GM12878 (cell line): ENCODE results near the gene IGF1R. TPM values are rescaled to one million over a fixed set of nuclear protein-coding genes. Genes with fewer than 3 reads are reported as not detected.

Experiments
- ATAC-seq: fragments of 200-7000 bp; cut with Tn5 transposase; 3 replicates; pipeline ENCODE4 v1.9.1; 2020; ENCODE audit warnings: mild to moderate bottlenecking, moderate library complexity
- BruUV-seq: library from RNA; stranded (reverse); fragments of 400-500 nt; replicated peaks from 2 replicates; lab custom pipeline; 2021; lab: Mats Ljungman, UMichigan
- CTCF ChIA-PET: fragments of 300-600 bp; sonication (Branson Sonifier 250); formaldehyde crosslinking; extraction: SDS; loops from one replicate; lab custom pipeline; 2021; ENCODE audit warnings: inconsistent platforms; lab: Yijun Ruan, JAX
- POLR2A ChIA-PET: fragments of 350-600 bp; formaldehyde crosslinking; extraction: SDS; loops from one replicate; lab custom pipeline; 2021; ENCODE audit warnings: inconsistent platforms; lab: Charles Lee
- RAD21 ChIA-PET: fragments of 300-600 bp; sonication (Branson Sonifier 250); formaldehyde crosslinking; loops from one replicate; lab custom pipeline; 2023; ENCODE audit warnings: antibody characterized with exemption; ENCODE audit not compliant: unreplicated experiment; lab: Charles Lee
- SMC1A ChIA-PET: fragments of 300-600 bp; sonication (Branson Sonifier 250); formaldehyde crosslinking; loops from one replicate; lab custom pipeline; 2023; ENCODE audit not compliant: unreplicated experiment, uncharacterized antibody; lab: Charles Lee
- DNase-seq: peaks from one replicate; pipeline ENCODE4 v3.0.0-alpha.2; 2011; ENCODE audit warnings: low read depth, low spot score
- FAIRE-seq: peaks from 3 replicates; lab custom pipeline; 2011; peaks lifted over from hg19 to GRCh38; lab: Jason Lieb, UNC
- H2AFZ ChIP-seq: 2 replicates; pipeline ENCODE4 v1.6.0; 2011; ENCODE audit warnings: low read depth, low read length, control low read depth; ENCODE audit not compliant: control insufficient read depth
- H3K27ac ChIP-seq: 2 replicates; pipeline ENCODE4 v1.5.1; 2011; ENCODE audit warnings: control low read depth; ENCODE audit not compliant: control insufficient read depth, insufficient read depth
- H3K27me3 ChIP-seq, 2 experiments: replicated peaks in 1 of 2; 2 replicates each; pipeline versions ENCODE4 v1.6.0 to v1.6.1; 2011; ENCODE audit warnings: low read length in 1 of 2; ENCODE audit not compliant: control insufficient read depth in 2 of 2, insufficient read depth in 2 of 2
- H3K36me3 ChIP-seq, 2 experiments: 2 replicates each; pipeline ENCODE4 v1.5.1; 2011; ENCODE audit warnings: low read length in 1 of 2; ENCODE audit not compliant: control insufficient read depth in 2 of 2, insufficient read depth in 2 of 2
- H3K4me1 ChIP-seq: 2 replicates; pipeline ENCODE4 v1.6.1; 2011; ENCODE audit warnings: mild to moderate bottlenecking, low read length, moderate library complexity, mixed read lengths; ENCODE audit not compliant: control insufficient read depth, insufficient read depth
- H3K4me2 ChIP-seq: 2 replicates; pipeline ENCODE4 v1.6.0; 2011; ENCODE audit warnings: control low read depth; ENCODE audit not compliant: control insufficient read depth, insufficient read depth
- H3K4me3 ChIP-seq: fragments of 200-600 bp; sonication (generic); 2 replicates; pipeline ENCODE4 v1.5.1; 2016
- H3K79me2 ChIP-seq: 2 replicates; pipeline ENCODE4 v1.6.0; 2011; ENCODE audit warnings: low read length; ENCODE audit not compliant: control insufficient read depth, insufficient read depth
- H3K9ac ChIP-seq: 2 replicates; pipeline ENCODE4 v1.8.0; 2011; ENCODE audit warnings: low read length, control low read depth, mixed read lengths; ENCODE audit not compliant: control insufficient read depth, insufficient read depth
- H3K9me3 ChIP-seq: replicated peaks from 3 replicates; pipeline ENCODE4 v1.5.1; 2011; ENCODE audit warnings: mild to moderate bottlenecking, low read length; ENCODE audit not compliant: control insufficient read depth, insufficient read depth
- H4K20me1 ChIP-seq: 2 replicates; pipeline ENCODE4 v1.6.0; 2011; ENCODE audit not compliant: control insufficient read depth, insufficient read depth
- CBX3 ChIP-seq: fragments of 200-600 bp; sonication (generic); IDR thresholded peaks from 2 replicates; pipeline ENCODE4 v1.6.1; 2016; ENCODE audit warnings: low read depth, borderline replicate concordance
- FOS ChIP-seq: IDR thresholded peaks from 3 replicates; pipeline ENCODE4 v1.6.1; 2011; ENCODE audit warnings: borderline replicate concordance; ENCODE audit not compliant: insufficient read length; ENCODE audit errors: extremely low read depth
- KDM1A ChIP-seq: fragments of 200-600 bp; sonication (generic); IDR thresholded peaks from 2 replicates; pipeline ENCODE4 v1.6.1; 2016; ENCODE audit warnings: borderline replicate concordance
- NBN ChIP-seq: fragments of 450-650 bp; IDR thresholded peaks from 2 replicates; pipeline ENCODE4 v1.6.1; 2016
- NFIC ChIP-seq: IDR thresholded peaks from 2 replicates; pipeline ENCODE4 v1.6.1; 2012; ENCODE audit warnings: low read depth, mild to moderate bottlenecking, inconsistent platforms, low read length, moderate library complexity
- RELA ChIP-seq: fragments of 450-650 bp; IDR thresholded peaks from 2 replicates; pipeline ENCODE4 v1.8.0; 2014; ENCODE audit warnings: borderline replicate concordance; ENCODE audit not compliant: partially characterized antibody
- SREBF1 ChIP-seq: IDR thresholded peaks from 2 replicates; pipeline ENCODE4 v1.6.1; 2012; ENCODE audit warnings: mild to moderate bottlenecking, low read length
- WGBS: methylation state at CpG from one replicate; pipeline ENCODE4 v1.1.6; 2016; ENCODE audit warnings: low lambda C conversion rate; ENCODE audit not compliant: insufficient replicate concordance, insufficient coverage; ENCODE audit errors: missing lambda C conversion rate; 5-methylcytosine and 5-hydroxymethylcytosine counted together
- in situ Hi-C: fragments of 300-500 bp; cut with MboI; formaldehyde crosslinking; loops from 9 replicates; pipeline ENCODE4 v1.14.3; 2018; ENCODE audit warnings: mixed read lengths
- intact Hi-C: fragments of 100-400 bp; cut with micrococcal nuclease; formaldehyde crosslinking; loops from one replicate; pipeline ENCODE4 v1.14.2; 2022; ENCODE audit not compliant: unreplicated experiment
- polyA plus RNA-seq, 11 experiments: library from polyadenylated mRNA; depleted of rRNA in 4 of 11; unstranded in 6 of 11; stranded (reverse) in 5 of 11; fragments of >200 nt; fragmentation: Nextera tagmentation in 4 of 11; fragmentation: Illumina TruSeq in 1 of 11; extraction: Ambion mirVana in 4 of 11; extraction: Trizol in 1 of 11; gene quantifications; 1 replicate in 1 of 11; 2 replicates in 10 of 11; pipeline versions ENCODE4 v1.2.1 to v1.2.3, GENCODE V29; 2011 to 2016; ENCODE audit warnings: inconsistent platforms in 2 of 11, missing spikeins in 2 of 11, low read depth in 1 of 11
- total RNA-seq, 4 experiments: library from RNA; depleted of rRNA in 3 of 4; stranded (reverse); fragments of >200 nt in 3 of 4; fragmentation: Illumina TruSeq in 1 of 4; extraction: Trizol in 1 of 4; gene quantifications; 2 replicates each; pipeline versions ENCODE4 v1.2.1 to v1.2.3, GENCODE V29; 2013 to 2021
- TF ChIP-seq, protein P1 (sequence below): IDR thresholded peaks from 2 replicates; pipeline ENCODE4 v1.6.1; 2012; ENCODE audit warnings: low read depth, low read length, improper control_type of control experiment
- TF ChIP-seq, protein P2 (sequence below): fragments of 450-650 bp; IDR thresholded peaks from 2 replicates; pipeline ENCODE4 v1.6.1; 2016; ENCODE audit warnings: mild to moderate bottlenecking, moderate library complexity, borderline replicate concordance

Gene IGF1R
- total and polyA plus RNA-seq, 10 of the 15 experiments (the other 5 are each of a cell fraction or from before 2014, with no cell fraction given) = 0.03 to 2.7 (median 0.66) TPM

DNA sequence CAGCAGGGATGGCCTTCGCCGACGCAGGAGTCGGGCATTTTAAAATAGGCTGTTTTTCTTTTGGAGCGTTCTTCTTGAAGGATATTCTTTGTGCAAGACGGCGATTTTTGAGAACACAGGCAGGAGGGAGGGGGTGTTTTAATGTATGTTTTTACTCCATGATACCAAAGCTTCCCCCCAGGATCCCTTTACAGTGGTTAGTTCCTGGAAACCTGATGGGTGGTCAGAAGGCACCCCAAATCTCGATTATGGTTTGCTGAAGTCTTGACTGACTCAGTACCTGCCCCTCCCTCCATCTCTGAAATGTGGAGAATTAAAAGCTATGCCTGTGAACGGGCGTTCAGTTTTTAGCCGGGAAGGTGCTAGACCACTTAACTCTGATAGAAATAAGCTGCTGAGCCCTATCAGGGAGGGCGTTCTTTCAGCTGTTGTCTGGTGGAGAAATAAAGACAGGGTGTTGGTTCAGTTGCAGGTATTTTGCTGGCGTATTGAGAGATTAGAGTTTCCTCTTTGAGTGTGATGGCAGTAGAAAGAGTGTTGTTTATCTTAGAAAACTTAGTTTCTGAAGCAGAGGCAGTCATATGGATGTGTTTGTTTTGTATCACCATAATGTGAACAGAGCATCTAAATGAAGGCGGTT is 3.4 kb downstream of the IGF1R start:
- ATAC-seq (no peak), DNase-seq (no peak), FAIRE-seq (no peak)
- no peaks in the 10 kb centered on the region; the same call in 2 of the 3 replicates for H3K9me3 ChIP-seq
- CTCF ChIA-PET = interaction anchor here (1.2 kb wide), 1 partner anchor 9 kb away, joined by 4 read pairs; no protein-coding TSS in a partner anchor
- H3K36me3 ChIP-seq = no peaks in the 10 kb centered on the region
- H3K4me2 ChIP-seq = 0 out of 2 replicates have a peak overlapping the region, but pooled peaks have one; percentile 38
- SMC1A ChIA-PET = no interaction called here
- H3K79me2 ChIP-seq = no peaks in the 10 kb centered on the region
- H2AFZ ChIP-seq = no peak overlapping the region
- H3K27me3 ChIP-seq = peaks cover 14 to 26% of the 10 kb centered on the region in 2 experiments
- H3K9ac ChIP-seq = no peak overlapping the region
- in situ Hi-C loops (loop anchor here (10.0 kb wide), 2 partner anchors 207 to 423 kb away; no protein-coding TSS in a partner anchor), intact Hi-C loops (no loop called here)
- H3K4me1 ChIP-seq = no peaks in the 10 kb centered on the region; the same call in 1 of the 2 replicates
- H3K27ac ChIP-seq = no peak overlapping the region
- RAD21 ChIA-PET = no interaction called here
- 0 out of 2 replicates have a peak overlapping the region, but pooled peaks have one; percentile 21 for H3K4me3 ChIP-seq
- 29% methylated on average over 14 of the region's 14 CpGs for WGBS
- TF ChIP-seq FOS = no peak
- no peak for TF ChIP-seq RELA
- TF ChIP-seq, protein P1, sequence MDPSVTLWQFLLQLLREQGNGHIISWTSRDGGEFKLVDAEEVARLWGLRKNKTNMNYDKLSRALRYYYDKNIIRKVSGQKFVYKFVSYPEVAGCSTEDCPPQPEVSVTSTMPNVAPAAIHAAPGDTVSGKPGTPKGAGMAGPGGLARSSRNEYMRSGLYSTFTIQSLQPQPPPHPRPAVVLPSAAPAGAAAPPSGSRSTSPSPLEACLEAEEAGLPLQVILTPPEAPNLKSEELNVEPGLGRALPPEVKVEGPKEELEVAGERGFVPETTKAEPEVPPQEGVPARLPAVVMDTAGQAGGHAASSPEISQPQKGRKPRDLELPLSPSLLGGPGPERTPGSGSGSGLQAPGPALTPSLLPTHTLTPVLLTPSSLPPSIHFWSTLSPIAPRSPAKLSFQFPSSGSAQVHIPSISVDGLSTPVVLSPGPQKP = no peak
- BruUV-seq = no TSS peak
- H4K20me1 ChIP-seq = no peaks in the 10 kb centered on the region
- POLR2A ChIA-PET = no interaction called here

DNA sequence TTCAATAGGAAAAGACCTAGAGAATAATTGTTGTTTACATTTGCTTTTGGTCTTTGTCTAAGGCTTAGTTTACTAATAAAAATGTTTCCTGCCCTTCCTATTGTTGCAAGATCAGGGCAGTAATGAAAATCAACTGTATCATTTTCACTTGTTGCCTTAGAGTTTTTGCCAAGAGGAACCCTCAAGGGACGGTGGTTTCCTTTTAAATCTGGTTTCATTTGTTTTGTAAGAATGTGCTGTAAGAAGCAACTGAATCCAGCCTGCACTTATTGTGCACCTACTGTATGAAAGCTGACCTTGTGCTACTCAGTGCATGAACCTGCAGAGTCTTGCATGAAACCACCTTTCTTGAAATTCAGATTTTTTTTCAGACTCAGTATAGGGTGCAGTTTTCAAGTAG is 5.3 kb downstream of the IGF1R start:
- no TSS peak for BruUV-seq
- CTCF ChIA-PET = no interaction called here
- Histone ChIP-seq H3K36me3 (no peaks in the 10 kb centered on the region), H3K9ac (no peak overlapping the region), H3K79me2 (no peaks in the 10 kb centered on the region), H3K27ac (no peak overlapping the region), H3K27me3 (peaks cover 14 to 25% of the 10 kb centered on the region in 2 experiments), H2AFZ (no peak overlapping the region), H3K4me1 (no peaks in the 10 kb centered on the region; the same call in 1 of the 2 replicates), H3K4me2 (no peak overlapping the region), H3K4me3 (no peak overlapping the region), H4K20me1 (no peaks in the 10 kb centered on the region), H3K9me3 (no peaks in the 10 kb centered on the region; the same call in 2 of the 3 replicates)
- SMC1A ChIA-PET = no interaction called here
- TF ChIP-seq, protein P2, sequence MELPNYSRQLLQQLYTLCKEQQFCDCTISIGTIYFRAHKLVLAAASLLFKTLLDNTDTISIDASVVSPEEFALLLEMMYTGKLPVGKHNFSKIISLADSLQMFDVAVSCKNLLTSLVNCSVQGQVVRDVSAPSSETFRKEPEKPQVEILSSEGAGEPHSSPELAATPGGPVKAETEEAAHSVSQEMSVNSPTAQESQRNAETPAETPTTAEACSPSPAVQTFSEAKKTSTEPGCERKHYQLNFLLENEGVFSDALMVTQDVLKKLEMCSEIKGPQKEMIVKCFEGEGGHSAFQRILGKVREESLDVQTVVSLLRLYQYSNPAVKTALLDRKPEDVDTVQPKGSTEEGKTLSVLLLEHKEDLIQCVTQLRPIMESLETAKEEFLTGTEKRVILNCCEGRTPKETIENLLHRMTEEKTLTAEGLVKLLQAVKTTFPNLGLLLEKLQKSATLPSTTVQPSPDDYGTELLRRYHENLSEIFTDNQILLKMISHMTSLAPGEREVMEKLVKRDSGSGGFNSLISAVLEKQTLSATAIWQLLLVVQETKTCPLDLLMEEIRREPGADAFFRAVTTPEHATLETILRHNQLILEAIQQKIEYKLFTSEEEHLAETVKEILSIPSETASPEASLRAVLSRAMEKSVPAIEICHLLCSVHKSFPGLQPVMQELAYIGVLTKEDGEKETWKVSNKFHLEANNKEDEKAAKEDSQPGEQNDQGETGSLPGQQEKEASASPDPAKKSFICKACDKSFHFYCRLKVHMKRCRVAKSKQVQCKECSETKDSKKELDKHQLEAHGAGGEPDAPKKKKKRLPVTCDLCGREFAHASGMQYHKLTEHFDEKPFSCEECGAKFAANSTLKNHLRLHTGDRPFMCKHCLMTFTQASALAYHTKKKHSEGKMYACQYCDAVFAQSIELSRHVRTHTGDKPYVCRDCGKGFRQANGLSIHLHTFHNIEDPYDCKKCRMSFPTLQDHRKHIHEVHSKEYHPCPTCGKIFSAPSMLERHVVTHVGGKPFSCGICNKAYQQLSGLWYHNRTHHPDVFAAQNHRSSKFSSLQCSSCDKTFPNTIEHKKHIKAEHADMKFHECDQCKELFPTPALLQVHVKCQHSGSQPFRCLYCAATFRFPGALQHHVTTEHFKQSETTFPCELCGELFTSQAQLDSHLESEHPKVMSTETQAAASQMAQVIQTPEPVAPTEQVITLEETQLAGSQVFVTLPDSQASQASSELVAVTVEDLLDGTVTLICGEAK = no peak
- no peak for TF ChIP-seq CBX3
- no peak for TF ChIP-seq NBN
- no peak for TF ChIP-seq KDM1A
- TF ChIP-seq SREBF1 = no peak
- no peak for TF ChIP-seq NFIC
- intact Hi-C loops (no loop called here), in situ Hi-C loops (loop anchor here (10.0 kb wide), 2 partner anchors 209 to 421 kb away; no protein-coding TSS in a partner anchor)
- POLR2A ChIA-PET = no interaction called here
- RAD21 ChIA-PET = no interaction called here
- FAIRE-seq (no peak), ATAC-seq (no peak), DNase-seq (no peak)
- WGBS = 0% methylated on average over 1 of the region's 1 CpG
